Measurements from ENCODE around the gene FARP2.

FARP2 gene

GRCh38 chr2:241499146-241499965, 143.3 kb downstream of the FARP2 start:
- H3K4me3 ChIP-seq (ENCODE audit: low read depth, low read length): no peak overlapping the region
- TF ChIP-seq, protein P1, sequence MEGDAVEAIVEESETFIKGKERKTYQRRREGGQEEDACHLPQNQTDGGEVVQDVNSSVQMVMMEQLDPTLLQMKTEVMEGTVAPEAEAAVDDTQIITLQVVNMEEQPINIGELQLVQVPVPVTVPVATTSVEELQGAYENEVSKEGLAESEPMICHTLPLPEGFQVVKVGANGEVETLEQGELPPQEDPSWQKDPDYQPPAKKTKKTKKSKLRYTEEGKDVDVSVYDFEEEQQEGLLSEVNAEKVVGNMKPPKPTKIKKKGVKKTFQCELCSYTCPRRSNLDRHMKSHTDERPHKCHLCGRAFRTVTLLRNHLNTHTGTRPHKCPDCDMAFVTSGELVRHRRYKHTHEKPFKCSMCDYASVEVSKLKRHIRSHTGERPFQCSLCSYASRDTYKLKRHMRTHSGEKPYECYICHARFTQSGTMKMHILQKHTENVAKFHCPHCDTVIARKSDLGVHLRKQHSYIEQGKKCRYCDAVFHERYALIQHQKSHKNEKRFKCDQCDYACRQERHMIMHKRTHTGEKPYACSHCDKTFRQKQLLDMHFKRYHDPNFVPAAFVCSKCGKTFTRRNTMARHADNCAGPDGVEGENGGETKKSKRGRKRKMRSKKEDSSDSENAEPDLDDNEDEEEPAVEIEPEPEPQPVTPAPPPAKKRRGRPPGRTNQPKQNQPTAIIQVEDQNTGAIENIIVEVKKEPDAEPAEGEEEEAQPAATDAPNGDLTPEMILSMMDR (IDR thresholded peaks at IDR 0.05; ENCODE audit: control insufficient read depth, extremely low read depth, insufficient read depth): no peak
- no peak for DNase-seq (ENCODE audit: low read depth)

- no peak for DNase-seq (ENCODE audit: low read depth)
- TF ChIP-seq, protein P1 (IDR thresholded peaks at IDR 0.05; ENCODE audit: control insufficient read depth, extremely low read depth, insufficient read depth): no peak
- no peak overlapping the region for H3K4me3 ChIP-seq (ENCODE audit: low read depth, low read length)
Observed at GRCh38 chr2:241500016-241500415, 143.9 kb downstream of the FARP2 start.

GRCh38 chr2:241500431-241500975, 144.4 kb downstream of the FARP2 start:
- no peak for DNase-seq (ENCODE audit: low read depth)

GRCh38 chr2:241501099-241501541, 145.0 kb downstream of the FARP2 start:
- no peak for DNase-seq (ENCODE audit: low read depth)
- TF ChIP-seq, protein P1 (IDR thresholded peaks at IDR 0.05; ENCODE audit: control insufficient read depth, extremely low read depth, insufficient read depth): no peak
- H3K4me3 ChIP-seq (ENCODE audit: low read depth, low read length): no peak overlapping the region

More at GRCh38 chr2:241500431-241500975, 144.4 kb downstream of the FARP2 start:
- TF ChIP-seq, protein P1 (IDR thresholded peaks at IDR 0.05; ENCODE audit: control insufficient read depth, extremely low read depth, insufficient read depth): no peak
- H3K4me3 ChIP-seq (ENCODE audit: low read depth, low read length): no peak overlapping the region

GRCh38 chr2:241501551-241501950, 145.5 kb downstream of the FARP2 start:
- DNase-seq (ENCODE audit: low read depth): no peak
- TF ChIP-seq, protein P1 (IDR thresholded peaks at IDR 0.05; ENCODE audit: control insufficient read depth, extremely low read depth, insufficient read depth): no peak
- no peak overlapping the region for H3K4me3 ChIP-seq (ENCODE audit: low read depth, low read length)

GRCh38 chr2:241502281-241502680, 146.2 kb downstream of the FARP2 start:
- H3K4me3 ChIP-seq (ENCODE audit: low read depth, low read length): no peak overlapping the region
- DNase-seq (ENCODE audit: low read depth): no peak
- TF ChIP-seq, protein P1 (IDR thresholded peaks at IDR 0.05; ENCODE audit: control insufficient read depth, extremely low read depth, insufficient read depth): no peak

All from LNCaP clone FGC (cell line).